Smooth muscle cell (in vitro differentiated cells): ENCODE results near the gene PCBP2. TPM values are rescaled to one million over a fixed set of nuclear protein-coding genes. Genes with fewer than 3 reads are reported as not detected.

Experiments
- DNase-seq: peaks from one replicate; lab custom pipeline; 2025; ENCODE audit not compliant: unreplicated experiment; lab: John Stamatoyannopoulos, UW
- H2AFZ ChIP-seq: fragments of 200-600 bp; sonication (generic); 2 replicates; pipeline ENCODE4 v1.6.0; 2016; ENCODE audit warnings: antibody characterized with exemption, low read depth, mild to moderate bottlenecking
- H3F3A ChIP-seq: fragments of 200-600 bp; sonication (generic); 2 replicates; pipeline ENCODE4 v1.6.0; 2017; ENCODE audit warnings: antibody characterized with exemption, low read depth
- H3K27ac ChIP-seq: fragments of 200-600 bp; sonication (generic); 2 replicates; pipeline ENCODE4 v1.5.1; 2016; ENCODE audit warnings: low read depth, mild to moderate bottlenecking
- H3K27me3 ChIP-seq: fragments of 200-600 bp; sonication (generic); 2 replicates; pipeline ENCODE4 v1.6.1; 2016; ENCODE audit warnings: low read depth, mild to moderate bottlenecking
- H3K36me3 ChIP-seq: fragments of 200-600 bp; sonication (generic); 2 replicates; pipeline ENCODE4 v1.5.1; 2016; ENCODE audit warnings: low read depth
- H3K4me1 ChIP-seq: fragments of 200-600 bp; sonication (generic); 2 replicates; pipeline ENCODE4 v1.5.1; 2016; ENCODE audit warnings: low read depth
- H3K4me2 ChIP-seq: fragments of 200-600 bp; sonication (generic); 2 replicates; pipeline ENCODE4 v1.6.0; 2016; ENCODE audit warnings: mild to moderate bottlenecking
- H3K4me3 ChIP-seq: fragments of 200-600 bp; sonication (generic); 2 replicates; pipeline ENCODE4 v1.5.1; 2016; ENCODE audit warnings: mild to moderate bottlenecking
- H3K79me2 ChIP-seq: fragments of 200-600 bp; sonication (generic); 2 replicates; pipeline ENCODE4 v1.6.0; 2016; ENCODE audit warnings: low read depth, mild to moderate bottlenecking
- H3K9ac ChIP-seq: fragments of 200-600 bp; sonication (generic); 2 replicates; pipeline ENCODE4 v1.6.0; 2016; ENCODE audit warnings: low read depth
- H3K9me3 ChIP-seq: fragments of 200-600 bp; sonication (generic); replicated peaks from 2 replicates; pipeline ENCODE4 v1.5.1; 2016; ENCODE audit warnings: low read depth
- H4K20me1 ChIP-seq: fragments of 200-600 bp; sonication (generic); 2 replicates; pipeline ENCODE4 v1.6.0; 2016; ENCODE audit warnings: low read depth
- whole genome bisulfite sequencing: methylation state at CpG from one replicate; pipeline ENCODE4 v1.1.7; 2016; ENCODE audit warnings: low lambda C conversion rate; 5-methylcytosine and 5-hydroxymethylcytosine counted together
- polyA plus RNA-seq: library from polyadenylated mRNA; unstranded; fragments of >200 nt; fragmentation: Nextera tagmentation; extraction: Ambion mirVana; gene quantifications from 2 replicates; pipeline ENCODE4 v1.2.1, GENCODE V29; 2016
- total RNA-seq: library from RNA; depleted of rRNA; stranded (reverse); fragments of >200 nt; gene quantifications from 2 replicates; pipeline ENCODE4 v1.2.3, GENCODE V29; 2014
- TF ChIP-seq, protein P1 (sequence below): fragments of 200-600 bp; sonication (generic); IDR thresholded peaks from 2 replicates; pipeline ENCODE4 v1.5.1; 2017; ENCODE audit warnings: borderline replicate concordance, mild to moderate bottlenecking, antibody characterized with exemption; ENCODE audit not compliant: insufficient read depth, poor library complexity, severe bottlenecking

PCBP2 gene
- total and polyA plus RNA-seq, 2 experiments from 2014 or later: 90.8 to 306 TPM

DNA sequence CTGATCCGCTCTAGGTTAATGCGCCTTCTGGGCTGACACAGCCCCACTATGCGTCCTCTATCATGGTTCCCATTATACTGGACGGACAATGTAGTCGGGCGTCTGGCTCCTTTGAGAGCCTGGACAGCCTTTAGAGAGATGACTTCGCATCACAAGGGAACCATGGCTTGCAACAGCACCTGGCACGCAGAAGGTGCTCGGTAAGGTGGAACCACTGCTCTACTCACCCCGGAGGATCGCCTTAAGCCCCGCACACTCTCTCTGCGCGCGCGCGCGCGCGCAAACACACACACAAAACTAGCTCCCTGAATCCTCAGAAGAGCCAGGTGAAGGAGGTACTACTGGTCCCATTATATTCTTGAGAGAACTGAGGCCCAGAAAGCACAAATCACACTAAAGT, 40.3 kb downstream of the PCBP2 start:
- TF ChIP-seq, protein P1, sequence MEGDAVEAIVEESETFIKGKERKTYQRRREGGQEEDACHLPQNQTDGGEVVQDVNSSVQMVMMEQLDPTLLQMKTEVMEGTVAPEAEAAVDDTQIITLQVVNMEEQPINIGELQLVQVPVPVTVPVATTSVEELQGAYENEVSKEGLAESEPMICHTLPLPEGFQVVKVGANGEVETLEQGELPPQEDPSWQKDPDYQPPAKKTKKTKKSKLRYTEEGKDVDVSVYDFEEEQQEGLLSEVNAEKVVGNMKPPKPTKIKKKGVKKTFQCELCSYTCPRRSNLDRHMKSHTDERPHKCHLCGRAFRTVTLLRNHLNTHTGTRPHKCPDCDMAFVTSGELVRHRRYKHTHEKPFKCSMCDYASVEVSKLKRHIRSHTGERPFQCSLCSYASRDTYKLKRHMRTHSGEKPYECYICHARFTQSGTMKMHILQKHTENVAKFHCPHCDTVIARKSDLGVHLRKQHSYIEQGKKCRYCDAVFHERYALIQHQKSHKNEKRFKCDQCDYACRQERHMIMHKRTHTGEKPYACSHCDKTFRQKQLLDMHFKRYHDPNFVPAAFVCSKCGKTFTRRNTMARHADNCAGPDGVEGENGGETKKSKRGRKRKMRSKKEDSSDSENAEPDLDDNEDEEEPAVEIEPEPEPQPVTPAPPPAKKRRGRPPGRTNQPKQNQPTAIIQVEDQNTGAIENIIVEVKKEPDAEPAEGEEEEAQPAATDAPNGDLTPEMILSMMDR: no peak

DNA sequence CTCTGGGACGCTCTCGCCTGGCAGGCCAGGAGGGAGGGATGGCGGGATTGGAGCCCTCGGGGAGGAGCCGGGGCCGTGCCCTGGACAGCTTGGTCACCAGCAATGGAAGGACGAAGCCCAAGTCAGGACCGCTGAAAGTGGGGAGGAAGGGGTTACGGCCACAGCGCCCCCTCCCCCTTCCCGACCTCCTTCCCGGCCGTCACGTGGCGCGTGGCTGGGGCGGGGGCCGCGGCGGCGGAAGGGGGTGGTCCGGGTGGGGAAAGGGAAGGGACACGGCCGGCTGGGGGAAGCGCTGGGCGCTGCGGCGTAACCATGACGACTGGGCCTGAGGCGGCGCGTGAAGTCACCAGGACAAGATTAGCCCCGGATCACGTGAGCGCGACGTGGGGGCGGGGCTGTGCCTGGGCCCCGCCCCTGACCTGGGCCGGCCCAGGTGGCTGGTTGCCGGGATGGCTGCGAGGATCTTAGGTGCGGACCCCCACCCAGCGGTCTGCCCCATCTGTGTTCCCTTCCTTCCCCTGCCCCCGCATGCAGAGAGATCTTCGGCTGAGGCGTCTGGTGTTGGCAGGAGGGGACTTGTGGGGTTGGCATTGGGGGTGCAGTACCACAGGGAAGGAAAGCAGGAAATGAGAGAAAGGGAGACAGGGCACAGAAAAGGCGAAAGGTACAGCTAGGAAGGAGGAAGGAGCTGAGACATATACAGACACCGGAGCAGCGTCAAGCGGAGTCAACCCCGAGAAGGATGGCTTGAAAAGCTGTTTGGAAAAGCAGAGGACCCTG, 41.1 kb downstream of the PCBP2 start:
- Histone ChIP-seq H3K79me2 (peaks cover 20% of the 10 kb centered on the region), H3K4me1 (peaks cover 27% of the 10 kb centered on the region)
- DNase-seq: peak; percentile 90

More for the DNA sequence above, 40.3 kb downstream of the PCBP2 start:
- Histone ChIP-seq H3K27me3 (no peaks in the 10 kb centered on the region), H3K27ac (peak overlapping the region; percentile 87), H3F3A (peaks cover 12% of the 10 kb centered on the region), H3K4me2 (peak overlapping the region; percentile 91), H3K9ac (peak overlapping the region; percentile 77), H3K79me2 (peaks cover 16% of the 10 kb centered on the region), H3K36me3 (no peaks in the 10 kb centered on the region), H3K4me3 (peak overlapping the region; percentile 53), H3K4me1 (peaks cover 24% of the 10 kb centered on the region), H2AFZ (no peak overlapping the region), H4K20me1 (peaks cover 24% of the 10 kb centered on the region), H3K9me3 (no peaks in the 10 kb centered on the region)
- 34% methylated on average over 20 of the region's 20 CpGs for WGBS
- DNase-seq: no peak

DNA sequence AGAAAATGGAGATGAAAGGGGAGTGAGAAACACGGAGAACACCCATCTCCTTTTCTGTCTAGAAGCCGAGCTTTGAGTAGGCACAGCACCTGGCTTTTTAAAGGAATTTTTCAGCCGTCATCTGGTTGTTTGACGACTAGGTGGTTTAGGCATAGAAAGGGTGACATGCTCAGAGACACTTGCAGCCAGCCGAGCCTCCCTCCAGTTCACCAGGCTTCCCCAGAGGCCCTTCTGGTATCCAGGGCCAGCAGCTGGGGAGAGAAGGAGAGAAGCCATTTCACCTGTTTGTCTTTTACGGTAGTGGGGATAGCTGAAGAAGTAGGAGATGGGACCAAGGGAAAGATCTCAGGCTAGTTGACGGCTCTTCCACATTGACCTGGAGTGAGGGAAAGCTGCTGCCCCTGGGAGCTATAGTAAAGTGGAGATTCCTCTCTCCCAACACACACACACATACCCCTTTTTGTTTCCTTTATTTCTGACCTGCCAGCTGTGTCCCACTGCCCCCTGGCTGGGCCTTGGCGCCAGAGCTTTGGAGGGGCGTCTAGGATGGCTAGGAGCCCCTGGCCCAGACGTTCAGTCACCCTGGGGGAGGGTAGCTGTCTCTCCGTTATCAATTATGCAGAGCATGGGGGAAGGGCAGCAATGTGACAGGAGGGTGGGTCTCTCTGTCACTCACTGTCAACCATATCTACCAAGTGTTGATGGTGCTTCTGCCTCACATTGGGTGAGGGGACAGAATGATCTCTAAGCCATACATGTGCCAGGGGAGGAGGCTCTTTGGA, 41.9 kb downstream of the PCBP2 start:
- 20% methylated on average over 11 of the region's 11 CpGs for WGBS
- peak overlapping the region; percentile 63 for H3K9ac ChIP-seq

More for the DNA sequence above, 41.1 kb downstream of the PCBP2 start:
- TF ChIP-seq, protein P1: no peak
- H3K9ac ChIP-seq: peak overlapping the region; percentile 77
- H2AFZ ChIP-seq: no peak overlapping the region
- no peaks in the 10 kb centered on the region for H3K36me3 ChIP-seq
- no peaks in the 10 kb centered on the region for H3K27me3 ChIP-seq
- H3K4me2 ChIP-seq: peak overlapping the region; percentile 91
- H3K9me3 ChIP-seq: no peaks in the 10 kb centered on the region
- H3F3A ChIP-seq: peaks cover 12% of the 10 kb centered on the region
- peak overlapping the region; percentile 53 for H3K4me3 ChIP-seq
- peaks cover 16% of the 10 kb centered on the region for H4K20me1 ChIP-seq
- H3K27ac ChIP-seq: peak overlapping the region; percentile 87
- under 1% methylated on average over 48 of the region's 52 CpGs for WGBS

More for the DNA sequence above, 41.9 kb downstream of the PCBP2 start:
- peaks cover 33% of the 10 kb centered on the region for H3K4me1 ChIP-seq
- peaks cover 9% of the 10 kb centered on the region for H4K20me1 ChIP-seq
- no peaks in the 10 kb centered on the region for H3K9me3 ChIP-seq
- no peaks in the 10 kb centered on the region for H3K27me3 ChIP-seq
- peak overlapping the region; percentile 53 for H3K4me3 ChIP-seq
- H3K79me2 ChIP-seq: peaks cover 26% of the 10 kb centered on the region
- H3F3A ChIP-seq: peaks cover 12% of the 10 kb centered on the region
- no peak for DNase-seq
- peak overlapping the region; percentile 91 for H3K4me2 ChIP-seq
- no peak overlapping the region for H2AFZ ChIP-seq
- no peaks in the 10 kb centered on the region for H3K36me3 ChIP-seq
- TF ChIP-seq, protein P1: no peak
- peak overlapping the region; percentile 87 for H3K27ac ChIP-seq
